ENCODE data around the gene ZNF576. TPM values are rescaled to one million over a fixed set of nuclear protein-coding genes. Genes with fewer than 3 reads are reported as not detected.

Gene ZNF576
- total RNA-seq, 1 donor from 2014 or later: 9.5 TPM

DNA sequence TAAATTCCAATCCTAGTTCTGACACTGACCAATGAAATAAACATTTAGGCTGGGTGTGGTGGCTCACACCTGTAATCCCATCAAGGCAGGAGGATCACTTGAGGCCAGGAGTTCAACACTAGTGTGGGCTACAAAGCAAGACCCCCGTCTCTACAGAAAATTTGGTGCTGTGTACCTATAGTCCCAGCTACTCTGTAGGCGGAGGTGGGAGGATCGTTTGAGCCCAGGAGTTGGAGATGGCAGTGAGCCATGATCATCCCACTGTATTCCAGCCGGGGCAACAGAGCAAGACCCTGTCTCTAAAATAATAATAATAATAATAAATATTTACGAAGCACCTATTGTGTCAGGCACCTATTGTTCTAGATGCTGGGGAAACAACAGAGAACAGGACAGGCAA is 7.1 kb upstream of the ZNF576 start:
- DNase-seq (ENCODE audit: low read depth) (no peak), FAIRE-seq (no peak)
- H3K4me3 ChIP-seq (ENCODE audit: low read depth, low read length): no peak overlapping the region
- TF ChIP-seq CTCF (IDR thresholded peaks at IDR 0.05; ENCODE audit: insufficient read depth, low read length, severe bottlenecking): no peak
- no peaks in the 10 kb centered on the region for H3K27me3 ChIP-seq (ENCODE audit: control insufficient read depth, insufficient read depth, low read length)
- H3K36me3 ChIP-seq (ENCODE audit: control insufficient read depth, insufficient read depth, low read length): peaks cover 18% of the 10 kb centered on the region

- no peak for TF ChIP-seq CTCF (IDR thresholded peaks at IDR 0.05; ENCODE audit: insufficient read depth, low read length, severe bottlenecking)
- FAIRE-seq: no peak
- Histone ChIP-seq H3K36me3 (ENCODE audit: control insufficient read depth, insufficient read depth, low read length) (peaks cover 19% of the 10 kb centered on the region), H3K4me3 (ENCODE audit: low read depth, low read length) (no peak overlapping the region), H3K27me3 (ENCODE audit: control insufficient read depth, insufficient read depth, low read length) (no peaks in the 10 kb centered on the region)
- DNase-seq (ENCODE audit: low read depth): no peak
These were observed 6.7 kb upstream of the ZNF576 start for GRCh38 chr19:43589678-43590077.

- Histone ChIP-seq H3K4me3 (ENCODE audit: low read depth, low read length) (no peak overlapping the region), H3K36me3 (ENCODE audit: control insufficient read depth, insufficient read depth, low read length) (peaks cover 19% of the 10 kb centered on the region), H3K27me3 (ENCODE audit: control insufficient read depth, insufficient read depth, low read length) (no peaks in the 10 kb centered on the region)
- FAIRE-seq (no peak), DNase-seq (ENCODE audit: low read depth) (no peak)
- no peak for TF ChIP-seq CTCF (IDR thresholded peaks at IDR 0.05; ENCODE audit: insufficient read depth, low read length, severe bottlenecking)
These were observed 4.3 kb upstream of the ZNF576 start for GRCh38 chr19:43591904-43592772.

GRCh38 chr19:43592800-43593350 is 3.5 kb upstream of the ZNF576 start:
- TF ChIP-seq CTCF (IDR thresholded peaks at IDR 0.05; ENCODE audit: insufficient read depth, low read length, severe bottlenecking): no peak
- DNase-seq (ENCODE audit: low read depth) (no peak), FAIRE-seq (no peak)
- H3K36me3 ChIP-seq (ENCODE audit: control insufficient read depth, insufficient read depth, low read length): peaks cover 19% of the 10 kb centered on the region
- no peaks in the 10 kb centered on the region for H3K27me3 ChIP-seq (ENCODE audit: control insufficient read depth, insufficient read depth, low read length)
- H3K4me3 ChIP-seq (ENCODE audit: low read depth, low read length): no peak overlapping the region

DNA sequence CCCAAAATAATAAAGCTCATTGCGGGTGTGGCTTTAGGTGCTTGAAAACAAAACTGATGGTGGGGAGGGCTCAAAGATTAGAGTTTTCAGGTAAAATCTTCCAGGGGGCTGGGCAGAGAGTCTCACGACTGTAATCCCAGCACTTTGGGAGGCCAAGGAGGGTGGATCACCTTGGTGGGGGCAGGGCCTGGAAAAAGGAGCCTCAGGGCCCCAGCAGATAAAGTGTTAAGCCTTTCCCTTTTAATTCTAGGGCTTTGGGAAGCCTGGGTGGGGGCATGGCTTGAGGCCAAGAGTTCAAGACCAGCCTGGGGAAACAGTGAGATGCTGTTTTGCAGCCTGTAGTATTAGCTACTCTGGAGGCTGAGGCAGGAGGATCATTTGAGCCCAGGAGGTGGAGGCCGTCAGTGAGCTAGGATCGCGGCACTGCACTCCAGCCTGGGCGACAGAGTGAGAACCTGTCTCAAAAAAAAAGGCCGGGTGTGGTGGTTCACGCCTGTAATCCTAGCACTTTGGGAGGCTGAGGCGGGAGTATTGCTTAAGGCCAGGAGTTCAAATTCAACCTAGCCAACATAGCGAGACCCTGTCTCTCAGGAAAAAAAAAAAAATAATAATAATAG is 2.2 kb upstream of the ZNF576 start:
- H3K36me3 ChIP-seq (ENCODE audit: control insufficient read depth, insufficient read depth, low read length): peaks cover 26% of the 10 kb centered on the region
- FAIRE-seq (no peak), DNase-seq (ENCODE audit: low read depth) (no peak)
- H3K4me3 ChIP-seq (ENCODE audit: low read depth, low read length): peak overlapping the region; percentile 71
- no peak for TF ChIP-seq CTCF (IDR thresholded peaks at IDR 0.05; ENCODE audit: insufficient read depth, low read length, severe bottlenecking)
- no peaks in the 10 kb centered on the region for H3K27me3 ChIP-seq (ENCODE audit: control insufficient read depth, insufficient read depth, low read length)
